Measurements from ENCODE around the gene VTI1A. TPM values are rescaled to one million over a fixed set of nuclear protein-coding genes. Genes with fewer than 3 reads are reported as not detected.

Gene VTI1A
- total RNA-seq, 1 donor from 2014 or later: 30.1 TPM

GRCh38 chr10:112847778-112848177, 400.8 kb downstream of the VTI1A start:
- no peak for TF ChIP-seq CTCF (conservative IDR thresholded peaks at IDR 0.05; ENCODE audit: low read depth, low read length)
- H3K4me3 ChIP-seq (ENCODE audit: low read depth, low read length): no peak overlapping the region
- DNase-seq (ENCODE audit: low read depth): no peak

- DNase-seq (ENCODE audit: low read depth): no peak
- no peak overlapping the region for H3K4me3 ChIP-seq (ENCODE audit: low read depth, low read length)
- TF ChIP-seq CTCF (conservative IDR thresholded peaks at IDR 0.05; ENCODE audit: low read depth, low read length): no peak
These were observed 401.2 kb downstream of the VTI1A start for GRCh38 chr10:112848228-112848627.

GRCh38 chr10:112848868-112849430, 401.9 kb downstream of the VTI1A start:
- DNase-seq (ENCODE audit: low read depth): no peak
- no peak overlapping the region for H3K4me3 ChIP-seq (ENCODE audit: low read depth, low read length)
- no peak for TF ChIP-seq CTCF (conservative IDR thresholded peaks at IDR 0.05; ENCODE audit: low read depth, low read length)

- no peak overlapping the region for H3K4me3 ChIP-seq (ENCODE audit: low read depth, low read length)
- no peak for TF ChIP-seq CTCF (conservative IDR thresholded peaks at IDR 0.05; ENCODE audit: low read depth, low read length)
- DNase-seq (ENCODE audit: low read depth): no peak
These were observed 402.5 kb downstream of the VTI1A start for GRCh38 chr10:112849546-112849945.

- no peak for DNase-seq (ENCODE audit: low read depth)
- no peak for TF ChIP-seq CTCF (conservative IDR thresholded peaks at IDR 0.05; ENCODE audit: low read depth, low read length)
- no peak overlapping the region for H3K4me3 ChIP-seq (ENCODE audit: low read depth, low read length)
These were observed 404.2 kb downstream of the VTI1A start for GRCh38 chr10:112851181-112851580.

GRCh38 chr10:112851588-112852211, 404.7 kb downstream of the VTI1A start:
- no peak for DNase-seq (ENCODE audit: low read depth)
- H3K4me3 ChIP-seq (ENCODE audit: low read depth, low read length): no peak overlapping the region
- no peak for TF ChIP-seq CTCF (conservative IDR thresholded peaks at IDR 0.05; ENCODE audit: low read depth, low read length)

- no peak overlapping the region for H3K4me3 ChIP-seq (ENCODE audit: low read depth, low read length)
- DNase-seq (ENCODE audit: low read depth): no peak
These were observed 405.3 kb downstream of the VTI1A start for GRCh38 chr10:112852306-112852705.

More at GRCh38 chr10:112852306-112852705, 405.3 kb downstream of the VTI1A start:
- no peak for TF ChIP-seq CTCF (conservative IDR thresholded peaks at IDR 0.05; ENCODE audit: low read depth, low read length)

Data from epithelial cell of proximal tubule (primary cell).